GM10847 (cell line): ENCODE results near the gene KASH5.

Experiments used
- POLR2A ChIP-seq: IDR thresholded peaks from 2 replicates; pipeline ENCODE4 v1.6.1; 2011; ENCODE audit not compliant: insufficient read length; ENCODE audit errors: extremely low read depth

Gene KASH5

GRCh38 chr19:49387936-49388372 is at the start of gene KASH5:
Gene KASH5 (plus strand): TSS chr19:49388249. CDS start chr19:49390884, 2,635 bp downstream.
- no peak for TF ChIP-seq POLR2A

- TF ChIP-seq POLR2A: no peak
These were observed 49.3 kb upstream of the KASH5 start for GRCh38 chr19:49338691-49339300.

GRCh38 chr19:49339301-49340068 is 48.6 kb upstream of the KASH5 start:
- no peak for TF ChIP-seq POLR2A

- no peak for TF ChIP-seq POLR2A
These were observed 47.8 kb upstream of the KASH5 start for GRCh38 chr19:49340069-49340864.

- peak; percentile 11 for TF ChIP-seq POLR2A
These were observed 47.0 kb upstream of the KASH5 start for GRCh38 chr19:49340865-49341718.

GRCh38 chr19:49342291-49342721 is 45.7 kb upstream of the KASH5 start:
- TF ChIP-seq POLR2A: no peak

- TF ChIP-seq POLR2A: no peak
These were observed 44.9 kb upstream of the KASH5 start for GRCh38 chr19:49343123-49343522.

- no peak for TF ChIP-seq POLR2A
These were observed 43.3 kb upstream of the KASH5 start for GRCh38 chr19:49344505-49345423.

- TF ChIP-seq POLR2A: no peak
These were observed 40.9 kb upstream of the KASH5 start for GRCh38 chr19:49347191-49347590.

- no peak for TF ChIP-seq POLR2A
These were observed 40.2 kb upstream of the KASH5 start for GRCh38 chr19:49347835-49348234.

GRCh38 chr19:49348305-49349189 is 39.5 kb upstream of the KASH5 start:
- TF ChIP-seq POLR2A: no peak

- TF ChIP-seq POLR2A: no peak
These were observed 38.5 kb upstream of the KASH5 start for GRCh38 chr19:49349567-49349966.

GRCh38 chr19:49355909-49356353 is 32.1 kb upstream of the KASH5 start:
- no peak for TF ChIP-seq POLR2A
